Ovary (tissue), 9 donors: ENCODE data around the gene FASTK. TPM values are rescaled to one million over a fixed set of nuclear protein-coding genes. Genes with fewer than 3 reads are reported as not detected.

Source experiments
- DNase-seq, 5 donors: peaks; one replicate each; pipeline ENCODE4 v3.0.0-alpha.2; 2019 to 2020
- H3K27ac ChIP-seq, 2 donors: fragments of 200-600 bp; one replicate each; pipeline versions ENCODE4 v1.5.1 to v1.8.0; 2019 to 2022
- H3K27me3 ChIP-seq: fragments of 200-600 bp; one replicate; pipeline ENCODE4 v1.8.0; 2022
- H3K36me3 ChIP-seq: fragments of 200-600 bp; sonication (generic); one replicate; pipeline ENCODE4 v1.5.1; 2019
- H3K4me1 ChIP-seq: one replicate; pipeline ENCODE4 v1.8.1; 2013; ENCODE audit warnings: mild to moderate bottlenecking, moderate library complexity; ENCODE audit not compliant: insufficient read depth
- H3K4me3 ChIP-seq: fragments of 200-600 bp; sonication (generic); one replicate; pipeline ENCODE4 v1.5.1; 2017
- H3K9me3 ChIP-seq, 2 donors: fragments of 200-600 bp in 1 of 2; sonication (generic) in 1 of 2; one replicate each; pipeline versions ENCODE4 v1.5.1 to v1.8.1; 2013 to 2019; ENCODE audit warnings: mild to moderate bottlenecking in 1 of 2, moderate library complexity in 1 of 2
- EP300 ChIP-seq: sonication (generic); formaldehyde crosslinking; IDR thresholded peaks from one replicate; pipeline ENCODE4 v1.6.1; 2017; ENCODE audit warnings: antibody characterized with exemption
- POLR2A ChIP-seq: fragments of 450-650 bp; IDR thresholded peaks from one replicate; pipeline ENCODE4 v1.6.1; 2017; ENCODE audit warnings: antibody characterized with exemption, mild to moderate bottlenecking, moderate library complexity
- WGBS, 3 donors: extraction: QIAGEN DNeasy Blood & Tissue Kit in 1 of 3; methylation state at CpG; one replicate each; pipeline versions ENCODE4 v1.1.5 to v1.1.7; 2013 to 2017; 5-methylcytosine and 5-hydroxymethylcytosine counted together
- intact Hi-C, 4 donors: fragments of 100-400 bp; cut with DNase I; formaldehyde crosslinking; loops; one replicate each; pipeline versions ENCODE4 v1.11.0 to v1.15.1; 2022 to 2023
- polyA plus RNA-seq, 2 donors: library from polyadenylated mRNA; stranded (reverse); fragments of 200-250 nt in 1 of 2; fragments of 350-450 nt in 1 of 2; fragmentation: Illumina TruSeq in 1 of 2; extraction: RNeasy Lipid Tissue Mini Kit (QIAGEN cat#74804) in 1 of 2; gene quantifications; one replicate each; pipeline ENCODE4 v1.2.3, GENCODE V29; 2013 to 2014
- total RNA-seq, 7 donors: library from RNA; depleted of rRNA in 2 of 7; stranded (reverse); fragments of >200 nt in 2 of 7; fragmentation: NEBNext Ultra II Directional in 3 of 7; extraction: Animal tissue kit (Norgen Biotek cat#: 25700) in 3 of 7; gene quantifications; one replicate each; pipeline versions ENCODE4 v1.1.0 to v1.2.4, GENCODE V29; 2016 to 2023
- TF ChIP-seq, protein P1 (sequence below), 3 donors: fragments of 450-650 bp in 2 of 3; fragments of 200-600 bp in 1 of 3; IDR thresholded peaks; one replicate each; pipeline versions ENCODE4 v1.5.1 to v1.8.0; 2016 to 2022; ENCODE audit warnings: antibody characterized with exemption in 3 of 3, mild to moderate bottlenecking in 1 of 3
- donor health status: DM: no; HTN: no; CAD: no; lungs with moderate emphysema.
- donor health status: DM: no; HTN: no; CAD: no.
- donor health status: Bipolar disorder and iron deficiency.
- donor health status: DM: yes; HTN: yes; CAD: no.
- donor health status: DM: no; HTN: no; CAD: no.
- donor health status: DM: yes; HTN: yes; CAD: no.

The FASTK gene
- total and polyA plus RNA-seq, 9 donors, result 5.4 to 95.2 (median 75.8) TPM

DNA sequence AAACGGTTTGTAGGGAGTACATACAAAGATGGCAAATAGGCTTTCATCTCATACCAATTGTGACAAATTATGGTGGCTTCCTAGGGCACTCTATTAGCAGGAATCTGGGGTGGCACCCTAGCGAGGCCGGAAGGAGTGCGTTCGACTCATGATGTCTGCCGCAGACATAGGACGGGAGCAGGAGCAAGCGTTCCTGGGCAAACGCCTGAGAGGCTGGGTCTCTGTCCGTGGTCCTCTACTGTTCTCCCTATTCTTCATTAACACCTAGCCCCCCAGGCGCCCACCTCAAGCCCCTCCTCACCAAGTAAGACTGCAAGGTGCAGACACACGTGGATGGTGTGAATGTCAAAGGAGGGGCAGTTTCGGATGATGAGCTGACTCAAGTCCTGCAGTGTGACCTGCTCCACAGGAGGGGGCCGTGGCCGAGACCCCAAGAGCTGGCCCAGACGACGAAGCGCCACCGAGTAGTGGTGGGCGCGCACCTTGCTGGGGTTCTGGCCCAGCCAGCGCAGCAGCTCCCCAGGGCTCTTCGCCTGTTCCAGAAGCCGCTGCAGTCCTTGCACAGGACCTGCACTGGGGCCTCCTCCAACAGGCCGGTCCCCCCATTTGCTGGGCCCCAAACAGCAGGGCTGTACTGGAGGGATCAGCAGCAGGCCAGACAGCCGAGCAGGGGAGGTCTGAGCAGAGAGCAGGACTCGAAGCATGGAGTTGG is 1.3 kb downstream of the FASTK start:
- 63 to 72% (median 63%) methylated on average over 27 of the region's 27 CpGs for WGBS, 3 donors
- Histone ChIP-seq H3K4me1 (peaks cover 25% of the 10 kb centered on the region), H3K9me3 (no peaks in the 10 kb centered on the region), H3K27me3 (no peaks in the 10 kb centered on the region), H3K36me3 (no peaks in the 10 kb centered on the region), H3K4me3 (peak overlapping the region; percentile 78), H3K27ac (no peak overlapping the region)
- no peak for TF ChIP-seq POLR2A
- DNase-seq, result peak in 4 of 5 donors; percentile 17 to 42 (median 30)
- intact Hi-C loops, result no loop called here

DNA sequence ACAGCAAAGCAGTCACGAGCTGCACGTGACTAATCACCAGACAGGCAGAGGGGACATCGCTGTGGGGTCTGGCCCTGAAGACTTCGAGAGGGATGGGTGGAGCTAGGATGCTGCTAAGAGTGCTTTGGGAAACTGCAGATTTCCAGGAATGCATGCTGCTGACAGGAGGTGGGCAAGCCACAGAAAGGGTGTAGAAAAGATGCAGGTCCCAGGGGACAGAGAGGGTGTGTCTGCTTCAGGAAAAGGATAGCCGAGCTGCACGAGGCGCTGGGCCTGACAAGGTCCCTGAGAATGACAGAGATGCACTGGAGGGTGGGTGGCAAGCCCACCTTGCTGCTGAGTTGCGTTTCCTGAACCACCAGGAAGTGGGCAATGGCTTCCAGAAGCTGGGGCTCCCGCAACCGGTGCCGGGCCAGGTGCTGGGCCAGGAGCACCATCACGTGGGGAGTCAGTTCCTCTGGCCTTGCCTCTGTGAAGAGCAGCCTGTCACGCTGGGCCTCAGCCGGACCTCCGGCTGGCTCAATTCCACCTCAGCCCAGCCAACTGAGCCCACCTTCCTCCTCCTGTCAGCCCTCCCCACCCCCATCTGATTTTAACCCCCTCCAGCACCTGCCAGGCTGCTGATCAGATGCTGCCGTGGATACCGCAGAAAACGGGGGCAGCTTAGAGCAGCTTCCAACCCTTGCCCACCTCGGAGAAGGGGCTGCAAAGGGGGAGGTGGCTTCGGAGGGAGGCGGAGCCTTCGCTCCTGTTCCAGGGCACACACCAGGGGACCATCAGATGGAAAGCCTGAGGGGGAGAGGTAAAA is 2.2 kb downstream of the FASTK start:
- Histone ChIP-seq H3K4me3 (no peak overlapping the region), H3K36me3 (no peaks in the 10 kb centered on the region), H3K27me3 (no peaks in the 10 kb centered on the region), H3K9me3 (no peaks in the 10 kb centered on the region), H3K27ac (no peak overlapping the region), H3K4me1 (peaks cover 22% of the 10 kb centered on the region)
- peak in 4 of 5 donors; percentile 21 to 40 (median 28) for DNase-seq
- TF ChIP-seq POLR2A (no peak), EP300 (no peak)
- TF ChIP-seq, protein P1, sequence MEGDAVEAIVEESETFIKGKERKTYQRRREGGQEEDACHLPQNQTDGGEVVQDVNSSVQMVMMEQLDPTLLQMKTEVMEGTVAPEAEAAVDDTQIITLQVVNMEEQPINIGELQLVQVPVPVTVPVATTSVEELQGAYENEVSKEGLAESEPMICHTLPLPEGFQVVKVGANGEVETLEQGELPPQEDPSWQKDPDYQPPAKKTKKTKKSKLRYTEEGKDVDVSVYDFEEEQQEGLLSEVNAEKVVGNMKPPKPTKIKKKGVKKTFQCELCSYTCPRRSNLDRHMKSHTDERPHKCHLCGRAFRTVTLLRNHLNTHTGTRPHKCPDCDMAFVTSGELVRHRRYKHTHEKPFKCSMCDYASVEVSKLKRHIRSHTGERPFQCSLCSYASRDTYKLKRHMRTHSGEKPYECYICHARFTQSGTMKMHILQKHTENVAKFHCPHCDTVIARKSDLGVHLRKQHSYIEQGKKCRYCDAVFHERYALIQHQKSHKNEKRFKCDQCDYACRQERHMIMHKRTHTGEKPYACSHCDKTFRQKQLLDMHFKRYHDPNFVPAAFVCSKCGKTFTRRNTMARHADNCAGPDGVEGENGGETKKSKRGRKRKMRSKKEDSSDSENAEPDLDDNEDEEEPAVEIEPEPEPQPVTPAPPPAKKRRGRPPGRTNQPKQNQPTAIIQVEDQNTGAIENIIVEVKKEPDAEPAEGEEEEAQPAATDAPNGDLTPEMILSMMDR (IDR thresholded peaks at IDR 0.05), result no peak
- intact Hi-C loops, result no loop called here
- 29 to 34% (median 32%) methylated on average over 22 of the region's 22 CpGs for WGBS, 3 donors

DNA sequence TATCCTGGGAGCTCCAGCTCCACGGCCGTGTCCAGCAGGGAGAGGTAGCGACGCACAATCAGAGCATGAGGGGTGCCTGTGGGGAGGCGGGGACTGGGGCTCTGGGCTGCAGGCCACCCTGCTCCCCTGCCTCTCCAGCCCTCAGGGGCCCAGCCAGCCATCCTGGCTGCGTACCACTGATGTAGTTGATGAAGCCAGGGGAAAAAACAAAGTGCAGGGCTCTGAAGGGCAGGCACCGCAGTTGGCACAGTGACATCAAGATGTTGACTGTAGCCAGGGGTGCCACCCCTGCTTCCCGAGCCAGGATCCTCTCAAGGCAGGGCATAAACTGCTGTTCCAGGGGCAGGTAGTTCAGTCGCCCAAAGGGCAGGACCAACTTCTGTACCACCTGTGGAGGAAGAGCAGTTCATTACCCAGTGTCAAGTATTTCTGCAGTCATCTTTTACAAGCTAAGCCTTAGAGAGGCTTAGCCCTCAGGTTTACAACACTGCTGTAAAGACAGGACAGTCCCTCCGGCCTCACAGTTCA is 2.8 kb downstream of the FASTK start:
- Histone ChIP-seq H3K4me3 (no peak overlapping the region), H3K27ac (no peak overlapping the region), H3K36me3 (no peaks in the 10 kb centered on the region), H3K27me3 (no peaks in the 10 kb centered on the region), H3K9me3 (no peaks in the 10 kb centered on the region), H3K4me1 (peaks cover 22% of the 10 kb centered on the region)
- DNase-seq, result peak in 1 of 5 donors; percentile 19
- intact Hi-C loops, result no loop called here
- TF ChIP-seq, protein P1 (IDR thresholded peaks at IDR 0.05), result no peak
- TF ChIP-seq EP300 (no peak), POLR2A (no peak)
- 73 to 75% (median 74%) methylated on average over 10 of the region's 10 CpGs for WGBS, 3 donors

DNA sequence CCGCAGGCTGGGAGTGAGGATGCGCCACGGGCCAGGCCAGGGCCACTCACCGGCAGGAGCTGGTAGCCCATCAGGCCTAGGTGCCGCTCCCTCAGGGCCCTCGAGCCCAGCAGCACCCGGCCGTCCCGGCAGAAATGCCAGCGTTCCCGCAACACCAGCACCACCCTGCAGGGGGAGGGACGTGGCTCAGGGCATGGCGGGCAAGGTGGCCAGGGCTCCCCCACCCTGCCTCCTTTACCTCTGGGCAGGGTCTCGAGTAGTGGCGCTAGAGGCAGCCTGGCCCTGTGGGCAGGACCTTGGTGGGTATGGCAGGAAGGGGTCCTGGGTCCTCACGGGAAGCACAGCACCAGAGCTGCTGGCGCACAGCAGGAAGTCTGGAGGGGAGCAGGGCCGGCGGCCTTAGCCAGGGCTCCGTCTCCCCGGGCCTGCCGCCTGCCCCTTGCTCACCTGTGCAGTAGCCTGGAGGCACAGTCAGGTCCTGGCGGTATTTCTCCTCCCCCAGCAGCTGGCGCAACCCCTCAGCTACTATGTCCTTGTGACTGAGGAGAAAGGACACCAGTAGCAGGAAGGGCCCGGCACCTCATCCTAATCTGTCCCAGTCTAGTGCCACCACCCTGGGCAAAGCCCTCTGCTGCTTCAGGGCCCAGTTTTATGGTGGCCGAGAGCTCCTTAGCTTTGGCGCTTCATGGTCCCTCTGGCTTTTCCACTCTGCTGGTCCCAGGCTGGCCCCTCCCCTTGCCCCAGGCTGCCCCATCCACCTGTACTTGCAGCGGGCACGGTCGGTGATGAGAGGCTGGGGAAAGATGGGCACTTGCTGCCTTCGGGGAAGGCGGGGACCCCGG is 3.5 kb downstream of the FASTK start:
- Histone ChIP-seq H3K4me1 (peaks cover 15% of the 10 kb centered on the region), H3K9me3 (no peaks in the 10 kb centered on the region), H3K4me3 (no peak overlapping the region), H3K36me3 (no peaks in the 10 kb centered on the region), H3K27me3 (no peaks in the 10 kb centered on the region), H3K27ac (no peak overlapping the region)
- DNase-seq, result peak in 4 of 5 donors; percentile 22 to 39 (median 35)
- intact Hi-C loops, result no loop called here
- TF ChIP-seq, protein P1 (IDR thresholded peaks at IDR 0.05), result no peak
- 68 to 76% (median 71%) methylated on average over 30 to 33 of the region's 33 CpGs for WGBS, 3 donors
